Activated CD8-positive, alpha-beta memory T cell treated with anti-CD3 and anti-CD28 coated beads, Interleukin-2, amount 50 U/mL, for 1 hour (primary cell): ENCODE results near the gene KIF21B.
"Not testable (repeated sequence)": the region's sequence is repeated elsewhere in the genome, so short reads cannot be mapped to it uniquely, and the experiment has no call there.

Experiments used
- DNase-seq: peaks from one replicate; pipeline ENCODE4 v3.0.0-alpha.2; 2020; ENCODE audit errors: extremely low read depth

KIF21B gene

DNA sequence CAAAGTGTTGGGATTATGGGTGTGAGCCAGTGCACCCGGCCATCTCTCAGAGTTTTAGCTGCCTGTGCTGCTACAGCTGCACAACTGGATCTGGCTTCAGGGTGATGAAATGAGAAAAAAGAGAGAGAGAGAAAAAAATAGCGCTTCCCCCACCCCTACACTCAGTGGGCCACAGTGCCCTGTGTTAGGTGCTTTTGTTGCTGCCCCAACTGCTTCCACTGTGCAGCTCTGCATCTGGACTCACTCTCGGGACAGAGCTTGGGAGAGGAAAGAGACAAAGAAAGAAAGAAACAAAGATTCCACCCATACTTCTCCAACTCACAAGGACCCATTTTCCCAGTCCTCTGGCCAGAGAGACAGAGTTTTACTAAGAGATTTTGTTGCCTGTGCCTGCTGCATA, 78.4 kb downstream of the KIF21B start:
- DNase-seq, result no peak

- DNase-seq, result no peak
Observed at GRCh38 chr1:200938955-200939354, 84.6 kb downstream of the KIF21B start.

- DNase-seq, result not testable (repeated sequence)
Observed at GRCh38 chr1:200935286-200935962, 88.1 kb downstream of the KIF21B start.

- DNase-seq, result no peak
Observed at GRCh38 chr1:200934676-200935245, 88.8 kb downstream of the KIF21B start.

- no peak for DNase-seq
Observed at GRCh38 chr1:200931776-200932175, 91.7 kb downstream of the KIF21B start.

- not testable (repeated sequence) for DNase-seq
Observed at GRCh38 chr1:200930285-200930684, 93.2 kb downstream of the KIF21B start.

GRCh38 chr1:200929530-200930278, 93.8 kb downstream of the KIF21B start:
- no peak for DNase-seq

- DNase-seq, result no peak
Observed at GRCh38 chr1:200925831-200926230, 97.7 kb downstream of the KIF21B start.

GRCh38 chr1:200923601-200924000, 99.9 kb downstream of the KIF21B start:
- DNase-seq, result no peak

GRCh38 chr1:200922406-200922805, 101.1 kb downstream of the KIF21B start:
- DNase-seq, result no peak

DNA sequence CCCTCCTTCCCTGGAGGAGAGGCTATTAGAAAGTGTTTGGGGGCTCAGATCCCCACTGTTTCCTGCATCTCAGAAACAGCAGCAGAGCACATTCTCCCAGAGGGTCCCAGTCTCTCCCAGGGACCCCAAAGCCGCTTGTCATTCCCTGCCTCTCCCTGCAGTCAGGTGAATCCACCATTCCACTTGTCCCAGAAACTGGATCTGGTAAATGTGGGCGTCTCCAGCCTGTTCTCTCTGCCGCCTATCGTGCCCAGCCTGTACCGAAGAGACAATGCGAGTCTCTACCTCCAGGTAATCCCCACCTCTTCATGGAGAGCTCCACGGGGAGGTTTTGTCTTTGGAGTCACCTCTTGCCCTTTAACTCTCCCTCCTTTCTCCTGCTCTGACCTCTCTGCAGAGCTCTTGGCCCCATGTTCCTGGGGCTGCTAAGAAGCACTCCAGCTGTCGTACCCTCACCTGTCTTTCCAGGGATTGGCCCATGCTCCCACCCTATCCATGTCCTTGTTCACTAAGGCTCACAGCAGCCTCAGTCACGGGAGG, 101.9 kb downstream of the KIF21B start:
- no peak for DNase-seq
